K562 (cell line): ENCODE data around the gene FARP2. TPM values are rescaled to one million over a fixed set of nuclear protein-coding genes. Genes with fewer than 3 reads are reported as not detected.
A peak's percentile ranks its signal among the peaks of the same experiment; 100 is the strongest.

Experiments
- BMI1 ChIP-seq: fragments of 150-350 bp; IDR thresholded peaks from 2 replicates; pipeline ENCODE4 v1.6.1; 2014; ENCODE audit warnings: low read length
- CBFA2T3 ChIP-seq: fragments of 450-650 bp; IDR thresholded peaks from 2 replicates; pipeline ENCODE4 v1.6.1; 2017
- CTCFL ChIP-seq: IDR thresholded peaks from 2 replicates; pipeline ENCODE4 v1.6.1; 2011; ENCODE audit warnings: borderline replicate concordance, low read depth, mild to moderate bottlenecking, moderate library complexity, low read length; ENCODE audit not compliant: insufficient read depth, poor library complexity, severe bottlenecking
- DDX20 ChIP-seq: fragments of 450-650 bp; IDR thresholded peaks from 2 replicates; pipeline ENCODE4 v1.6.1; 2016; ENCODE audit warnings: missing genetic modification characterization, low read depth, mild to moderate bottlenecking, missing compliant biosample characterization, moderate library complexity
- DEAF1 ChIP-seq: fragments of 450-650 bp; formaldehyde crosslinking; IDR thresholded peaks from 2 replicates; pipeline ENCODE4 v1.4.0; 2020; ENCODE audit warnings: mild to moderate bottlenecking, moderate library complexity
- FOXJ2 ChIP-seq: fragments of 200-800 bp; sonication (Bioruptor generic); IDR thresholded peaks from 2 replicates; pipeline ENCODE4 v1.6.1; 2016; ENCODE audit warnings: missing genetic modification characterization, missing compliant biosample characterization
- HSF4 ChIP-seq: fragments of 250-450 bp; sonication (Bioruptor Pico); IDR thresholded peaks from 2 replicates; pipeline ENCODE4 v2.1.2; 2022; ENCODE audit warnings: mild to moderate bottlenecking, moderate library complexity, borderline replicate concordance
- NFE2 ChIP-seq: IDR thresholded peaks from 2 replicates; pipeline ENCODE4 v1.6.1; 2014; ENCODE audit warnings: antibody characterized with exemption, low read depth
- SMAD1 ChIP-seq: fragments of 150-350 bp; IDR thresholded peaks from 2 replicates; pipeline ENCODE4 v1.6.1; 2014; ENCODE audit warnings: low read length, low read depth; ENCODE audit not compliant: partially characterized antibody
- TAF1 ChIP-seq: IDR thresholded peaks from 2 replicates; pipeline ENCODE4 v1.6.1; 2011; ENCODE audit warnings: mild to moderate bottlenecking, low read length, moderate library complexity; ENCODE audit not compliant: insufficient read depth, control insufficient read depth, severe bottlenecking; ENCODE audit errors: extremely low read depth
- ZBTB40 ChIP-seq, 2 experiments: fragments of 450-650 bp in 1 of 2; sonication (generic) in 1 of 2; formaldehyde crosslinking in 1 of 2; IDR thresholded peaks; 2 replicates each; pipeline versions ENCODE4 v1.7.1 to v1.9.0; 2016 to 2022; ENCODE audit warnings: inconsistent platforms in 1 of 2, mild to moderate bottlenecking in 1 of 2, missing genetic modification reagents in 1 of 2
- ZC3H4 ChIP-seq: sonication (generic); formaldehyde crosslinking; IDR thresholded peaks from 2 replicates; pipeline ENCODE4 v1.9.0; 2021; ENCODE audit warnings: missing genetic modification reagents, borderline replicate concordance
- ZFX ChIP-seq: sonication (generic); formaldehyde crosslinking; IDR thresholded peaks from 2 replicates; pipeline ENCODE4 v1.8.0; 2022; ENCODE audit warnings: mild to moderate bottlenecking, missing genetic modification reagents, moderate library complexity
- ZNF212 ChIP-seq: fragments of 450-650 bp; formaldehyde crosslinking; IDR thresholded peaks from 2 replicates; pipeline ENCODE4 v1.4.0; 2020; ENCODE audit warnings: mild to moderate bottlenecking
- polyA plus RNA-seq, 8 experiments: library from polyadenylated mRNA; depleted of rRNA in 4 of 8; stranded (reverse) in 5 of 8; unstranded in 3 of 8; fragments of >200 nt; fragmentation: Nextera tagmentation in 2 of 8; fragmentation: Illumina TruSeq in 1 of 8; extraction: Ambion mirVana in 2 of 8; extraction: Trizol in 1 of 8; gene quantifications; 2 replicates each; pipeline versions ENCODE4 v1.2.1 to v1.2.3, GENCODE V29; 2011 to 2014; ENCODE audit warnings: inconsistent platforms in 1 of 8, missing spikeins in 1 of 8
- total RNA-seq, 7 experiments: library from RNA; depleted of rRNA in 6 of 7; stranded (reverse); fragments of >200 nt in 6 of 7; fragmentation: Illumina TruSeq in 2 of 7; extraction: Trizol in 2 of 7; gene quantifications; 2 replicates each; pipeline versions ENCODE4 v1.2.1 to v1.2.3, GENCODE V29; 2011 to 2021; ENCODE audit warnings: low replicate concordance in 1 of 7

The FARP2 gene
- total and polyA plus RNA-seq, 9 of the 15 experiments (the other 6 are each of a cell fraction or from before 2014, with no cell fraction given) = 4.1 to 38.1 (median 21.1) TPM

- TF ChIP-seq ZBTB40 (IDR thresholded peaks at IDR 0.05) (no peak), ZBTB40 (CRISPR knock-in tag; IDR thresholded peaks at IDR 0.05) (no peak), DDX20 (tag) (no peak), SMAD1 (no peak), CTCFL (no peak), TAF1 (no peak), ZC3H4 (CRISPR knock-in tag) (no peak), CBFA2T3 (peak; percentile 88), NFE2 (no peak), BMI1 (no peak), ZFX (no peak), HSF4 (CRISPR knock-in tag) (no peak), DEAF1 (CRISPR knock-in tag) (no peak), ZNF212 (CRISPR knock-in tag) (no peak), FOXJ2 (tag) (no peak)
Measured at GRCh38 chr2:241386519-241386918, 30.4 kb downstream of the FARP2 start (continued).
